ENCODE results near the gene RLN3. TPM values are rescaled to one million over a fixed set of nuclear protein-coding genes. Genes with fewer than 3 reads are reported as not detected.

RLN3 gene
- total and polyA plus RNA-seq, 10 of the 15 experiments (the other 5 are each of a cell fraction or from before 2014, with no cell fraction given), result not detected

DNA sequence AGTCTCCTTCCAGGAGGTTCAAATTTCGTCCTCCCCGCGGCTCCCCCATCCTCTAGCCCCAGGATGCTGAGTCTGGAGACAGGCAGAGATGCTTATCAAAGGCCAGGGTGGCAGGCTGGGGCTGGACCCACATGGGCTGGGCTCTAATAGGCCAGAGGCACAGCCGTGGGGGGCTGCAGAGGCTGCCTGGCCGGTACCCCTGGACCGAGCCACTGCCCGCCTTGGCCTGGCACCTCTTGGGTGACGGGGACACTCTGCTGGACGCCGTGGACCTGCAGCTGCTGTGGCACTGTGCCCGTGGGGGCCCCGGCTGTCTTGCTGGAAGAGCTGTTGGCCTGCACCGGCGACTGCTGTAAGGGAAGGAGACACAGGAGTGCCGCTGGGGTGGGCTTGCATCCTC, 47.6 kb upstream of the RLN3 start (continued):
- TF ChIP-seq, protein P1, sequence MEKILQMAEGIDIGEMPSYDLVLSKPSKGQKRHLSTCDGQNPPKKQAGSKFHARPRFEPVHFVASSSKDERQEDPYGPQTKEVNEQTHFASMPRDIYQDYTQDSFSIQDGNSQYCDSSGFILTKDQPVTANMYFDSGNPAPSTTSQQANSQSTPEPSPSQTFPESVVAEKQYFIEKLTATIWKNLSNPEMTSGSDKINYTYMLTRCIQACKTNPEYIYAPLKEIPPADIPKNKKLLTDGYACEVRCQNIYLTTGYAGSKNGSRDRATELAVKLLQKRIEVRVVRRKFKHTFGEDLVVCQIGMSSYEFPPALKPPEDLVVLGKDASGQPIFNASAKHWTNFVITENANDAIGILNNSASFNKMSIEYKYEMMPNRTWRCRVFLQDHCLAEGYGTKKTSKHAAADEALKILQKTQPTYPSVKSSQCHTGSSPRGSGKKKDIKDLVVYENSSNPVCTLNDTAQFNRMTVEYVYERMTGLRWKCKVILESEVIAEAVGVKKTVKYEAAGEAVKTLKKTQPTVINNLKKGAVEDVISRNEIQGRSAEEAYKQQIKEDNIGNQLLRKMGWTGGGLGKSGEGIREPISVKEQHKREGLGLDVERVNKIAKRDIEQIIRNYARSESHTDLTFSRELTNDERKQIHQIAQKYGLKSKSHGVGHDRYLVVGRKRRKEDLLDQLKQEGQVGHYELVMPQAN (conservative IDR thresholded peaks at IDR 0.05), result no peak

DNA sequence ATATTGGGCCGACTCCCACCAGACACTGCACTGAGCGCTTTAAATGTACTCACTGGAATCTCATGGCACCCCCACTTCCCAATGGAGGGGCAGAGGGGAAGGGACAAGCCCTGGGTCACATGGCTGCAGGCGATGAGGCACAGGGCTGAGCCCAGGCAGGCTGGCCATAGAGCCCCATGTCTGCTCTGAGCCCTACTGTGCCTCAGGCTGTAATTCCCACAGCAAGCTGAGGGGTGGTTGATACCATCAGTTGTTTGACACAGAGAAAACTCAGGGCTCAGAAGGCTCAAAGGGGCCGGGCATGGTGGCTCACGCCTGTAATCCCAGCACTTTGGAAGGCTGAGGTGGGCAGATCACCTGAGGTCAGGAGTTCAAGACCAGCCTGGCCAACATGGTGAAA, 46.9 kb upstream of the RLN3 start:
- POLR2A ChIA-PET, result no interaction called here
- Histone ChIP-seq H3K4me1 (ENCODE audit: control insufficient read depth, insufficient read depth, low read length) (peaks cover 11% of the 10 kb centered on the region), H3K36me3 (ENCODE audit: control insufficient read depth in 2 of 2, insufficient read depth in 2 of 2, low read length in 1 of 2) (no peaks in the 10 kb centered on the region; a peak in 1 of 4 replicates), H3K27ac (ENCODE audit: control insufficient read depth, insufficient read depth) (no peak overlapping the region), H4K20me1 (ENCODE audit: control insufficient read depth, insufficient read depth) (no peaks in the 10 kb centered on the region), H3K9me3 (replicated peaks; ENCODE audit: control insufficient read depth, insufficient read depth, low read length) (no peaks in the 10 kb centered on the region), H3K27me3 (replicated peaks in 1 of 2; ENCODE audit: control insufficient read depth in 2 of 2, insufficient read depth in 2 of 2, low read length in 1 of 2) (no peaks in the 10 kb centered on the region), H3K9ac (ENCODE audit: control insufficient read depth, insufficient read depth, low read length) (no peak overlapping the region), H3K4me3 (no peak overlapping the region), H3K79me2 (ENCODE audit: control insufficient read depth, insufficient read depth, low read length) (no peaks in the 10 kb centered on the region), H3K4me2 (ENCODE audit: control insufficient read depth, insufficient read depth) (no peak overlapping the region), H2AFZ (ENCODE audit: control insufficient read depth, low read depth, low read length) (no peak overlapping the region)
- ATAC-seq (no peak), DNase-seq (ENCODE audit: low read depth, low spot score) (no peak), FAIRE-seq (no peak)
- WGBS (ENCODE audit: insufficient coverage, insufficient replicate concordance, low lambda C conversion rate, missing lambda C conversion rate), result 55% methylated on average over 5 of the region's 5 CpGs
- SMC1A ChIA-PET (ENCODE audit: uncharacterized antibody, unreplicated experiment), result interaction anchor here (1.1 kb wide), 1 partner anchor 11 kb away, joined by 3 read pairs; no protein-coding TSS in a partner anchor
- no TSS peak for BruUV-seq (replicated peaks)
- CTCF ChIA-PET, result interaction anchor here (1.2 kb wide), 1 partner anchor 134 kb away, joined by 4 read pairs; no protein-coding TSS in a partner anchor
- in situ Hi-C loops (cut with MboI) (no loop called here), intact Hi-C loops (cut with micrococcal nuclease; ENCODE audit: unreplicated experiment) (loop anchor here (10.0 kb wide), 1 partner anchor 54 kb away; the partner anchor contains the start of gene IL27RA)
- TF ChIP-seq ZBED1 (IDR thresholded peaks at IDR 0.05; ENCODE audit: borderline replicate concordance), result no peak
- RAD21 ChIA-PET (ENCODE audit: unreplicated experiment), result no interaction called here

DNA sequence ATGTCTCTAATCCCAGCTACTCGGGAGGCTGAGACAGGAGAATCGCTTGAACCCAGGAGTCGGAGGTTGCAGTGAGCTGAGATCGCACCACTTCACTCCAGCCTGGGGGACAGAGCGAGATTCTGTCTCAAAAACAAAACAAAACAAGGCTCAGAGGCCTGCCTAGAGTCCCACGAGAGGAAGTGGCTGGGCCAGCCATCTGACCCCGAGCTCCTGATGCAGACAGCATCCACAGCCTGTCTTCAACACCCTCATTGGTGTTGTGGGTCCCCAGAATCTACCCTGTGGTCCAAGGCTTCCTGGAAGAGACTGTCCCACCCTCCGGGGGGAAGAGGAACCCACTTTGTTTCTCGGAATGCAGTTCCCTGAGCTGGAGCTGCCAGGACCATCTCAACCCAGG, 46.5 kb upstream of the RLN3 start:
- ChIA-PET RAD21 (ENCODE audit: unreplicated experiment) (no interaction called here), SMC1A (ENCODE audit: uncharacterized antibody, unreplicated experiment) (interaction anchor here (1.1 kb wide), 1 partner anchor 11 kb away, joined by 3 read pairs; no protein-coding TSS in a partner anchor), POLR2A (no interaction called here), CTCF (interaction anchor here (1.2 kb wide), 1 partner anchor 133 kb away, joined by 4 read pairs; no protein-coding TSS in a partner anchor)
- H3K79me2 ChIP-seq (ENCODE audit: control insufficient read depth, insufficient read depth, low read length), result no peaks in the 10 kb centered on the region
- TF ChIP-seq RAD51 (IDR thresholded peaks at IDR 0.05), result no peak
- no peaks in the 10 kb centered on the region for H4K20me1 ChIP-seq (ENCODE audit: control insufficient read depth, insufficient read depth)
- H3K9ac ChIP-seq (ENCODE audit: control insufficient read depth, insufficient read depth, low read length), result no peak overlapping the region
- intact Hi-C loops (cut with micrococcal nuclease; ENCODE audit: unreplicated experiment), result loop anchor here (10.0 kb wide), 1 partner anchor 53 kb away; the partner anchor contains the start of gene IL27RA
- H3K4me3 ChIP-seq, result no peak overlapping the region
- ATAC-seq, result no peak
- FAIRE-seq, result no peak
- H2AFZ ChIP-seq (ENCODE audit: control insufficient read depth, low read depth, low read length), result no peak overlapping the region
- no peaks in the 10 kb centered on the region; a peak in 1 of 4 replicates for H3K36me3 ChIP-seq (ENCODE audit: control insufficient read depth in 2 of 2, insufficient read depth in 2 of 2, low read length in 1 of 2)
- 15% methylated on average over 9 of the region's 9 CpGs for WGBS (ENCODE audit: insufficient coverage, insufficient replicate concordance, low lambda C conversion rate, missing lambda C conversion rate)
- in situ Hi-C loops (cut with MboI), result no loop called here
- H3K4me2 ChIP-seq (ENCODE audit: control insufficient read depth, insufficient read depth), result no peak overlapping the region
- peaks cover 14% of the 10 kb centered on the region for H3K4me1 ChIP-seq (ENCODE audit: control insufficient read depth, insufficient read depth, low read length)
- H3K27me3 ChIP-seq (replicated peaks in 1 of 2; ENCODE audit: control insufficient read depth in 2 of 2, insufficient read depth in 2 of 2, low read length in 1 of 2), result no peaks in the 10 kb centered on the region
- no TSS peak for BruUV-seq (replicated peaks)
- no peak for DNase-seq (ENCODE audit: low read depth, low spot score)
- no peak overlapping the region for H3K27ac ChIP-seq (ENCODE audit: control insufficient read depth, insufficient read depth)
- H3K9me3 ChIP-seq (replicated peaks; ENCODE audit: control insufficient read depth, insufficient read depth, low read length), result no peaks in the 10 kb centered on the region
